MCF 10A (cell line): Measurements from ENCODE around the gene AWAT1. TPM values are rescaled to one million over a fixed set of nuclear protein-coding genes. Genes with fewer than 3 reads are reported as not detected.

Experiments used
- Bru-seq: library from RNA; stranded (reverse); fragments of 400-500 nt; gene quantifications from one replicate; lab custom pipeline; 2021; lab: Mats Ljungman, UMichigan
- BruChase-seq, 2 experiments: library from RNA; stranded (reverse); fragments of 400-500 nt; gene quantifications; one replicate each; lab custom pipeline; 2021; lab: Mats Ljungman, UMichigan
- BruUV-seq: library from RNA; stranded (reverse); fragments of 400-500 nt; replicated peaks from 2 replicates; lab custom pipeline; 2021; lab: Mats Ljungman, UMichigan
- CTCF ChIA-PET: fragments of 300-600 bp; sonication (Branson Sonifier 250); formaldehyde crosslinking; extraction: SDS; loops from one replicate; lab custom pipeline; 2021; ENCODE audit warnings: antibody characterized with exemption, inconsistent platforms; lab: Yijun Ruan, JAX
- POLR2A ChIA-PET: fragments of 300-600, 350-650 bp; sonication (Branson Sonifier 250); formaldehyde crosslinking; extraction: SDS; loops from one replicate; lab custom pipeline; 2020; ENCODE audit warnings: antibody characterized with exemption, inconsistent platforms; lab: Yijun Ruan, JAX
- DNase-seq: peaks from one replicate; pipeline ENCODE4 v3.0.0-alpha.2; 2018; ENCODE audit not compliant: unreplicated experiment
- H3K27ac Mint-ChIP-seq: one replicate; pipeline ENCODE4 v1.8.0; 2022; ENCODE audit warnings: mild to moderate bottlenecking, low read depth, mixed read lengths; ENCODE audit not compliant: unreplicated experiment
- H3K27me3 Mint-ChIP-seq: one replicate; pipeline ENCODE4 v1.8.0; 2022; ENCODE audit warnings: mixed read lengths; ENCODE audit not compliant: insufficient read depth, unreplicated experiment
- H3K36me3 Mint-ChIP-seq: one replicate; pipeline ENCODE4 v1.8.0; 2022; ENCODE audit warnings: mild to moderate bottlenecking, moderate library complexity, mixed read lengths; ENCODE audit not compliant: insufficient read depth, unreplicated experiment
- H3K4me1 Mint-ChIP-seq: one replicate; pipeline ENCODE4 v1.8.0; 2022; ENCODE audit warnings: mixed read lengths; ENCODE audit not compliant: insufficient read depth, unreplicated experiment
- H3K4me3 Mint-ChIP-seq: one replicate; pipeline ENCODE4 v1.8.0; 2022; ENCODE audit warnings: mild to moderate bottlenecking, moderate library complexity, mixed read lengths; ENCODE audit not compliant: unreplicated experiment
- H3K9me3 Mint-ChIP-seq: one replicate; pipeline ENCODE4 v1.8.0; 2022; ENCODE audit warnings: mixed read lengths; ENCODE audit not compliant: unreplicated experiment
- intact Hi-C: fragments of 100-400 bp; cut with micrococcal nuclease; formaldehyde crosslinking; loops from 2 replicates; pipeline ENCODE4 v1.14.1; 2022
- long read RNA-seq: library from polyadenylated mRNA; stranded (forward); transcript quantifications from one replicate; pipeline ENCODE4 v2.0.0, GENCODE V29; 2022
- total RNA-seq: library from RNA; stranded (reverse); gene quantifications from 2 replicates; pipeline ENCODE4 v1.2.3, GENCODE V29; 2022
- TF ChIP-seq, protein P1 (sequence below): fragments of 200-600 bp; IDR thresholded peaks from one replicate; pipeline ENCODE4 v1.8.0; 2022; ENCODE audit warnings: antibody characterized with exemption, mild to moderate bottlenecking; ENCODE audit not compliant: unreplicated experiment

AWAT1 gene
- total RNA-seq (not detected in 2 replicates), Bru-seq, nascent RNA (not detected), BruChase-seq, experiment 1, labeled RNA remaining after a 6-hour chase (not detected), BruChase-seq, experiment 2, labeled RNA remaining after a 2-hour chase (not detected)
- long read RNA-seq, result 0 reads

DNA sequence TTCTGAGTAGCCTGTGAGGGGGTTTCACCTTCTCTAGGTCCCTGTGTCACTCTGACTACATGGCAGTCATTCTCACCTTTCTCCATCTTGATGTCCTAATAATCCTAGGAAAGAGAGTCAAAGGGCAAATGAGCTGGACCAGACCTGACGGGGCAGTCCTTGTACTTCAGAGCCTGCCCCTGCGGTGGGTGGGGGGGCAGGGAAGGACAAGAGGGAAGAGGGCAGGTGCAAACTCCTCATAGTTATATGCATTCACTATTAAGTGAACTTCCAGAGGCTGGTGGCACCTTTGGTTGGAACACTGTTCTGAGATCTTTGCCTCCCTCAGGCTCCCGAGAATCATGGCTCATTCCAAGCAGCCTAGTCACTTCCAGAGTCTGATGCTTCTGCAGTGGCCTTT, at the start of gene AWAT1:
Gene AWAT1, plus strand, starts transcription at position 301 of the 400 bp plus-strand sequence. Its CDS starts 41 bp downstream, at position 342.
- no peak for DNase-seq
- no peaks in the 10 kb centered on the region for H3K36me3 Mint-ChIP-seq
- intact Hi-C loops, result no loop called here
- TF ChIP-seq, protein P1, sequence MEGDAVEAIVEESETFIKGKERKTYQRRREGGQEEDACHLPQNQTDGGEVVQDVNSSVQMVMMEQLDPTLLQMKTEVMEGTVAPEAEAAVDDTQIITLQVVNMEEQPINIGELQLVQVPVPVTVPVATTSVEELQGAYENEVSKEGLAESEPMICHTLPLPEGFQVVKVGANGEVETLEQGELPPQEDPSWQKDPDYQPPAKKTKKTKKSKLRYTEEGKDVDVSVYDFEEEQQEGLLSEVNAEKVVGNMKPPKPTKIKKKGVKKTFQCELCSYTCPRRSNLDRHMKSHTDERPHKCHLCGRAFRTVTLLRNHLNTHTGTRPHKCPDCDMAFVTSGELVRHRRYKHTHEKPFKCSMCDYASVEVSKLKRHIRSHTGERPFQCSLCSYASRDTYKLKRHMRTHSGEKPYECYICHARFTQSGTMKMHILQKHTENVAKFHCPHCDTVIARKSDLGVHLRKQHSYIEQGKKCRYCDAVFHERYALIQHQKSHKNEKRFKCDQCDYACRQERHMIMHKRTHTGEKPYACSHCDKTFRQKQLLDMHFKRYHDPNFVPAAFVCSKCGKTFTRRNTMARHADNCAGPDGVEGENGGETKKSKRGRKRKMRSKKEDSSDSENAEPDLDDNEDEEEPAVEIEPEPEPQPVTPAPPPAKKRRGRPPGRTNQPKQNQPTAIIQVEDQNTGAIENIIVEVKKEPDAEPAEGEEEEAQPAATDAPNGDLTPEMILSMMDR, result no peak
- CTCF ChIA-PET, result no interaction called here
- H3K27ac Mint-ChIP-seq, result no peak within 1 kb of the TSS
- no peak within 1 kb of the TSS for H3K4me3 Mint-ChIP-seq
- POLR2A ChIA-PET, result no interaction called here
- H3K9me3 Mint-ChIP-seq, result peaks cover 8% of the 10 kb centered on the region
- no TSS peak for BruUV-seq
- H3K4me1 Mint-ChIP-seq, result no peaks in the 10 kb centered on the region
- H3K27me3 Mint-ChIP-seq, result peaks cover 56% of the 10 kb centered on the region

DNA sequence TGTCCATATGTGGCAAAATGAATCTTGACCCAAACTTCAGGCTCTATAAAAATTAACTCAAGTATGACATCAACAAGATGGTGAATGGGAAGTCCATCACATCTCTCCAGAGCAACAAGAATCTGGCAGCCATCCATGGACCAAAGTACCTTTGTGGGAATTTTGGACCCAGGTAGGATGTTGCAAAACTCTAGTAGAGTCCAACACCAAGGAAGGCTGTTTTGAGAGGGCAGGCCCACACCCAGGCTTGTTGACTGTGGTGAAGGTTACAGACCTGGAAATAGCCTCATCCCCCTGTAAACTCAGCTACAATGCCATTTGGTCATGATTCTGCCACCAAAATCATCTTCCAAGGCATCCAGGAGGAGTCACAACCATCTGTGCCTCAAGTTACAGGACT, 44.2 kb upstream of the AWAT1 start:
- TF ChIP-seq, protein P1, result no peak
- BruUV-seq, result no TSS peak
- peaks cover 73% of the 10 kb centered on the region for H3K27me3 Mint-ChIP-seq
- intact Hi-C loops, result no loop called here
- POLR2A ChIA-PET, result no interaction called here
- H3K27ac Mint-ChIP-seq, result no peak overlapping the region
- CTCF ChIA-PET, result no interaction called here
- DNase-seq, result no peak
- H3K4me3 Mint-ChIP-seq, result no peak overlapping the region
- H3K9me3 Mint-ChIP-seq, result peaks cover 10% of the 10 kb centered on the region
- H3K4me1 Mint-ChIP-seq, result no peaks in the 10 kb centered on the region
- no peaks in the 10 kb centered on the region for H3K36me3 Mint-ChIP-seq

DNA sequence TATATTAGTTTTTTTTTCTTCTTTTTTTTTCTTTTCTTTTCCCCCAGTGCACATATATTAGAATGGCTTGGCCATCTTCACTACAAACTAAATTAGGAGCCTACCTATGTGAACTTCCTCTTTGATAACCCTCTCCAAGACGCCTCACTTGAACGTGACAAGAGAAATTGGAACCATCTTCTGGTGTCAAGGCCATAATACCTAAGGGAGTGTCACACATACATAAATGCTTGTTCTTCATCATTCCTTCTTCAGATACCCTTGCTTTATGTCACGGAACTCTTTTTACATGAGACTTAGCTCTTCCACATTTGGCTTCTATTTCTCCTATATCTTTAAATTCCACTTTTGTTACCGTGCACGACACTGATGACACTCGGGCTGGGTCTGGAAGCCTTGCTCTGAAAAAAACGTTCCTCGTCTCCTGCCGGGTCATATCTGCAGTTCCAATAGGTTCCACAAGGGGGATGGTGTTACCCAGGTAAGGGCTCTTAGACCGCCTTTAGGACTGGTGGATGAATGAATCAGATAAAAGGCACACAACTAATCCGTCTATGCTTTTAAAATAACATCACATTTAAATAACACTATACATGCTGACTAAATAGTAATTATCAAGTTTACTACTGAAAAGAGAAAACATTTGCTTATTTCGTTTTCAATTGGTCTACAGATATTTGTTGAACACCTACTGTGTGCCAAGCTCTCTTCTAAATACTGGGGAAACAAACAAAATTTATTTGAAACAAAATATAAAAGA, 37.3 kb upstream of the AWAT1 start:
- BruUV-seq, result no TSS peak
- Mint-ChIP-seq H3K27me3 (peaks cover 48% of the 10 kb centered on the region), H3K36me3 (no peaks in the 10 kb centered on the region), H3K4me1 (peaks cover 5% of the 10 kb centered on the region), H3K4me3 (no peak overlapping the region), H3K27ac (no peak overlapping the region), H3K9me3 (no peaks in the 10 kb centered on the region)
- POLR2A ChIA-PET, result no interaction called here
- TF ChIP-seq, protein P1, result peak; percentile 45
- intact Hi-C loops, result loop anchor here (1.0 kb wide), 2 partner anchors 66 to 467 kb away; no protein-coding TSS in a partner anchor
- CTCF ChIA-PET, result interaction anchor here (0.6 to 2.2 kb wide), 14 partner anchors 10 to 777 kb away, joined by 3 to 15 read pairs (median 4); partner anchors contain the start of genes ARR3 and DGAT2L6
- DNase-seq, result peak; percentile 76

DNA sequence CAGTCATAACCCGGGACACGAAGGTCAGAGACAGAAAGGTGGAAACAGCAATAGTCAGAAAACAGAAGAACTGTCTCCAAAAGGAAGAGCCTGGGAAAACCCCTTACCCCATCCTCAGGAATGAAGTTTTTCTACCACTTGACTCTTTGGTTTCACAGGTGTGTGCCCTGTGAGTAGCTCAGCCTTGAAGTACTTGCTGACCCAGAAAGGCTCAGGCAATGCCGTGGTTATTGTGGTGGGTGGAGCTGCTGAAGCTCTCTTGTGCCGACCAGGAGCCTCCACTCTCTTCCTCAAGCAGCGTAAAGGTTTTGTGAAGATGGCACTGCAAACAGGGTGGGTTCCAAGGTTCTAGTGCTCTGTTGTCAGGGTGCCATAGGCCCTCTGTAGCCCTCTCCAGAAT, 32.7 kb upstream of the AWAT1 start:
- no peak overlapping the region for H3K4me3 Mint-ChIP-seq
- no peaks in the 10 kb centered on the region for H3K36me3 Mint-ChIP-seq
- BruUV-seq, result no TSS peak
- no peak for DNase-seq
- H3K27ac Mint-ChIP-seq, result no peak overlapping the region
- H3K4me1 Mint-ChIP-seq, result peaks cover 5% of the 10 kb centered on the region
- TF ChIP-seq, protein P1, result no peak
- POLR2A ChIA-PET, result no interaction called here
- H3K27me3 Mint-ChIP-seq, result peaks cover 56% of the 10 kb centered on the region
- intact Hi-C loops, result no loop called here
- H3K9me3 Mint-ChIP-seq, result no peaks in the 10 kb centered on the region
- CTCF ChIA-PET, result interaction anchor here (1.0 kb wide), 1 partner anchor 60 kb away, joined by 3 read pairs; no protein-coding TSS in a partner anchor
